ENCODE data around the gene DENND2D. TPM values are rescaled to one million over a fixed set of nuclear protein-coding genes. Genes with fewer than 3 reads are reported as not detected.

DENND2D gene
- total RNA-seq, 3 donors from 2014 or later, result 27.7 to 70.8 (median 34.4) TPM

- H3K4me1 ChIP-seq, result no peaks in the 10 kb centered on the region
- intact Hi-C loops (cut with DNase I; ENCODE audit: low total_unique reads), result no loop called here
- no peak for DNase-seq (ENCODE audit: low spot score in 2 of 2)
- H3K4me3 ChIP-seq, result no peak overlapping the region
- H3K36me3 ChIP-seq, result no peaks in the 10 kb centered on the region
- no peaks in the 10 kb centered on the region for H3K9me3 ChIP-seq
- no peaks in the 10 kb centered on the region for H3K27me3 ChIP-seq
- no peak for TF ChIP-seq CTCF (IDR thresholded peaks at IDR 0.05)
- no peak for TF ChIP-seq POLR2A (IDR thresholded peaks at IDR 0.05)
- TF ChIP-seq POLR2AphosphoS5 (IDR thresholded peaks at IDR 0.05), result no peak
- no peak overlapping the region for H3K27ac ChIP-seq
Measured at GRCh38 chr1:111241797-111242196, 41.4 kb upstream of the DENND2D start.

GRCh38 chr1:111238056-111238795 is 37.8 kb upstream of the DENND2D start:
- DNase-seq (ENCODE audit: low spot score in 2 of 2), result no peak
- TF ChIP-seq CTCF (IDR thresholded peaks at IDR 0.05) (no peak), POLR2A (IDR thresholded peaks at IDR 0.05) (no peak), POLR2AphosphoS5 (IDR thresholded peaks at IDR 0.05) (no peak)
- intact Hi-C loops (cut with DNase I; ENCODE audit: low total_unique reads), result loop anchor here (10.0 kb wide), 1 partner anchor 1447 kb away; no protein-coding TSS in a partner anchor
- Histone ChIP-seq H3K4me1 (no peaks in the 10 kb centered on the region), H3K36me3 (no peaks in the 10 kb centered on the region), H3K4me3 (no peak overlapping the region), H3K27ac (no peak overlapping the region), H3K27me3 (no peaks in the 10 kb centered on the region), H3K9me3 (no peaks in the 10 kb centered on the region)

GRCh38 chr1:111236806-111237205 is 36.4 kb upstream of the DENND2D start:
- peak in 1 of 2 donors; percentile 25 for DNase-seq (ENCODE audit: low spot score in 2 of 2)
- Histone ChIP-seq H3K4me1 (no peaks in the 10 kb centered on the region), H3K27ac (peak overlapping the region in 1 of 2 donors; percentile 40), H3K36me3 (no peaks in the 10 kb centered on the region), H3K4me3 (no peak overlapping the region), H3K27me3 (no peaks in the 10 kb centered on the region), H3K9me3 (no peaks in the 10 kb centered on the region)
- TF ChIP-seq POLR2A (IDR thresholded peaks at IDR 0.05), result no peak
- TF ChIP-seq CTCF (IDR thresholded peaks at IDR 0.05), result no peak
- TF ChIP-seq POLR2AphosphoS5 (IDR thresholded peaks at IDR 0.05), result no peak
- intact Hi-C loops (cut with DNase I; ENCODE audit: low total_unique reads), result loop anchor here (10.0 kb wide), 1 partner anchor 1448 kb away; no protein-coding TSS in a partner anchor

GRCh38 chr1:111236379-111236778 is 35.9 kb upstream of the DENND2D start:
- TF ChIP-seq POLR2AphosphoS5 (IDR thresholded peaks at IDR 0.05) (no peak), POLR2A (IDR thresholded peaks at IDR 0.05) (no peak), CTCF (IDR thresholded peaks at IDR 0.05) (no peak)
- Histone ChIP-seq H3K27ac (peak overlapping the region in 1 of 2 donors; percentile 40), H3K4me1 (no peaks in the 10 kb centered on the region), H3K4me3 (no peak overlapping the region), H3K36me3 (no peaks in the 10 kb centered on the region), H3K9me3 (no peaks in the 10 kb centered on the region), H3K27me3 (no peaks in the 10 kb centered on the region)
- intact Hi-C loops (cut with DNase I; ENCODE audit: low total_unique reads), result loop anchor here (10.0 kb wide), 1 partner anchor 1448 kb away; no protein-coding TSS in a partner anchor
- DNase-seq (ENCODE audit: low spot score in 2 of 2), result no peak

GRCh38 chr1:111234866-111235265 is 34.4 kb upstream of the DENND2D start:
- intact Hi-C loops (cut with DNase I; ENCODE audit: low total_unique reads), result loop anchor here (10.0 kb wide), 1 partner anchor 1450 kb away; no protein-coding TSS in a partner anchor
- Histone ChIP-seq H3K4me1 (no peaks in the 10 kb centered on the region), H3K36me3 (no peaks in the 10 kb centered on the region), H3K27ac (no peak overlapping the region), H3K27me3 (no peaks in the 10 kb centered on the region), H3K9me3 (no peaks in the 10 kb centered on the region), H3K4me3 (no peak overlapping the region)
- TF ChIP-seq POLR2AphosphoS5 (IDR thresholded peaks at IDR 0.05) (no peak), CTCF (IDR thresholded peaks at IDR 0.05) (no peak), POLR2A (IDR thresholded peaks at IDR 0.05) (no peak)
- DNase-seq (ENCODE audit: low spot score in 2 of 2), result no peak

Data from breast epithelium (tissue), 4 donors.